ENCODE results near the gene RUNX1.
A peak's percentile ranks its signal among the peaks of the same experiment; 100 is the strongest.

The RUNX1 gene

GRCh38 chr21:34897828-34898227 is 151.3 kb downstream of the RUNX1 start:
- no peak for DNase-seq (ENCODE audit: low spot score)

DNA sequence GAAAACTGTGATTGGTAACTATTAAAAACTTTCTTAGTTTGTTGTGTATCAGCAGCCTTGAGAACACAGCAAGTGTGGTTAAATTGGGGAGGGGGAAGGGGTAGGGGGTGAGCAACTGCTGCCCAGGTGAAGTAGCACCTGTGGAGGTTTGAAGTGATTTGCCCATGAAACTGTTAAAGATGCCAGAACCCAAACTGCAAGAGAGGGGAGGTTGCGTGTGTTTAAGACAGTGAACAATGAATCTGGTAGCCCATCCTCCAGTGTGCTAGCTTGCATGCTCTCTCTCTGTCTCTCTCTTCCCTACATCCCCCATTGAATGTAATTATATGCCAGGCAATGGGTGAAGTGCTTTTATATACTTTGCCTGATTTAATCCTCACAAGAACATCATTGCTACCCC is 154.7 kb downstream of the RUNX1 start:
- no peak for DNase-seq (ENCODE audit: low spot score)

GRCh38 chr21:34892209-34892608 is 156.9 kb downstream of the RUNX1 start:
- DNase-seq (ENCODE audit: low spot score) = no peak

DNA sequence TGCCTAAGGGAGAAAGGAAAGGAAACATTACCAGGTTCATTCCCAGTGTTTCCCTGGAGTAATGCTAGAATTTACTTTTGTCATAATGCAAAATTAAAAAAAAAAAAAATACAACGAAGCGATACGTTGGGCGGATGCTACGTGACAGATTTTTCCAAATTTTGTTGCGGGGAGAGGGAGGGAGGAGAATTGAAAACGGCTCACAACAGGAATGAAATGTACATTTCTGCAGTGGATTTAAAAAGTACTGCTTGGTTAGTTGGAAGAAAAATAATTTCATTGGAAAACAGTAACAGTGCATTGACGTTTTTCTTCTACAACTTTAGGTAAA is 157.5 kb downstream of the RUNX1 start:
- no peak for DNase-seq (ENCODE audit: low spot score)

DNA sequence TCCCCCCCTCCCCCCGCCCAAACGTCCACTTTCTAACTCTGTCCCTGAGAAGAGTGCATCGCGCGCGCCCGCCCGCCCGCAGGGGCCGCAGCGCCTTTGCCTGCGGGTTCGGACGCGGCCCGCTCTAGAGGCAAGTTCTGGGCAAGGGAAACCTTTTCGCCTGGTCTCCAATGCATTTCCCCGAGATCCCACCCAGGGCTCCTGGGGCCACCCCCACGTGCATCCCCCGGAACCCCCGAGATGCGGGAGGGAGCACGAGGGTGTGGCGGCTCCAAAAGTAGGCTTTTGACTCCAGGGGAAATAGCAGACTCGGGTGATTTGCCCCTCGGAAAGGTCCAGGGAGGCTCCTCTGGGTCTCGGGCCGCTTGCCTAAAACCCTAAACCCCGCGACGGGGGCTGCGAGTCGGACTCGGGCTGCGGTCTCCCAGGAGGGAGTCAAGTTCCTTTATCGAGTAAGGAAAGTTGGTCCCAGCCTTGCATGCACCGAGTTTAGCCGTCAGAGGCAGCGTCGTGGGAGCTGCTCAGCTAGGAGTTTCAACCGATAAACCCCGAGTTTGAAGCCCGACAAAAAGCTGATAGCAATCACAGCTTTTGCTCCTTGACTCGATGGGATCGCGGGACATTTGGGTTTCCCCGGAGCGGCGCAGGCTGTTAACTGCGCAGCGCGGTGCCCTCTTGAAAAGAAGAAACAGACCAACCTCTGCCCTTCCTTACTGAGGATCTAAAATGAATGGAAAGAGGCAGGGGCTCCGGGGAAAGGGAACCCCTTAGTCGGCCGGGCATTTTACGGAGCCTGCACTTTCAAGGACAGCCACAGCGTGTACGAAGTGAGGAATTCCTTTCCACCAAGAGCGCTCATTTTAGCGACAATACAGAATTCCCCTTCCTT is 158.1 kb downstream of the RUNX1 start:
- DNase-seq (ENCODE audit: low spot score) = no peak

- no peak for DNase-seq (ENCODE audit: low spot score)
These were observed 158.7 kb downstream of the RUNX1 start for GRCh38 chr21:34890470-34890723.

DNA sequence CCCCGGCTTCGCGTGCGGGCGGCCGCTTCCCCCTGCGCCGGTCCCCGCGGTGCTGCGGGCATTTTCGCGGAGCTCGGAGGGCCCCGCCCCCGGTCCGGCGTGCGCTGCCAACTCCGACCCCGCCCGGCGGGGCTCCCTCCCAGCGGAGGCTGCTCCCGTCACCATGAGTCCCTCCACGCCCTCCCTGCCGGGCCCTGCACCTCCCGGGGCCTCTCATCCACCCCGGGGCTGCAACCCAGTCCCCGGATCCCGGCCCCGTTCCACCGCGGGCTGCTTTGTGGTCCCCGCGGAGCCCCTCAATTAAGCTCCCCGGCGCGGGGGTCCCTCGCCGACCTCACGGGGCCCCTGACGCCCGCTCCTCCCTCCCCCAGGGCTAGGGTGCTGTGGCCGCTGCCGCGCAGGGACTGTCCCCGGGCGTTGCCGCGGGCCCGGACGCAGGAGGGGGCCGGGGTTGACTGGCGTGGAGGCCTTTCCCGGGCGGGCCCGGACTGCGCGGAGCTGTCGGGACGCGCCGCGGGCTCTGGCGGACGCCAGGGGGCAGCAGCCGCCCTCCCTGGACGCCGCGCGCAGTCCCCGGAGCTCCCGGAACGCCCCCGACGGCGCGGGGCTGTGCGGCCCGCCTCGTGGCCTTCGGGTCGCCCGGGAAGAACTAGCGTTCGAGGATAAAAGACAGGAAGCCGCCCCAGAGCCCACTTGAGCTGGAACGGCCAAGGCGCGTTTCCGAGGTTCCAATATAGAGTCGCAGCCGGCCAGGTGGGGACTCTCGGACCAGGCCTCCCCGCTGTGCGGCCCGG is 159.2 kb downstream of the RUNX1 start:
- peak; percentile 73 for DNase-seq (ENCODE audit: low spot score)

DNA sequence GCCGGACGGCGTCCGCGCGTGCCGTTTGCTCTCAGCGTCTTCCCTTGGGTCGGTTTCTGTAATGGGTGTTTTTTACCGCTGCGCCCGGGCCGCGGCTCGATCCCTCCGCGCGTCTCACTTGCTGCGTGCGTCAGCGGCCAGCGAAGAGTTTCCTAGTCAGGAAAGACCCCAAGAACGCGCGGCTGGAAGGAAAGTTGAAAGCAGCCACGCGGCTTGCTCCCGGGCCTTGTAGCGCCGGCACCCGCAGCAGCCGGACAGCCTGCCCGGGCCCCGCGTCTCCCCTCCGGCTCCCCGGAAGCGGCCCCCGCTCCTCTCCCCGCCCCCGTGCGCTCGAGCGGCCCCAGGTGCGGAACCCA is 159.8 kb downstream of the RUNX1 start:
- peak; percentile 43 for DNase-seq (ENCODE audit: low spot score)

GRCh38 chr21:34888569-34889319 is 160.4 kb downstream of the RUNX1 start:
- peak; percentile 88 for DNase-seq (ENCODE audit: low spot score)

DNA sequence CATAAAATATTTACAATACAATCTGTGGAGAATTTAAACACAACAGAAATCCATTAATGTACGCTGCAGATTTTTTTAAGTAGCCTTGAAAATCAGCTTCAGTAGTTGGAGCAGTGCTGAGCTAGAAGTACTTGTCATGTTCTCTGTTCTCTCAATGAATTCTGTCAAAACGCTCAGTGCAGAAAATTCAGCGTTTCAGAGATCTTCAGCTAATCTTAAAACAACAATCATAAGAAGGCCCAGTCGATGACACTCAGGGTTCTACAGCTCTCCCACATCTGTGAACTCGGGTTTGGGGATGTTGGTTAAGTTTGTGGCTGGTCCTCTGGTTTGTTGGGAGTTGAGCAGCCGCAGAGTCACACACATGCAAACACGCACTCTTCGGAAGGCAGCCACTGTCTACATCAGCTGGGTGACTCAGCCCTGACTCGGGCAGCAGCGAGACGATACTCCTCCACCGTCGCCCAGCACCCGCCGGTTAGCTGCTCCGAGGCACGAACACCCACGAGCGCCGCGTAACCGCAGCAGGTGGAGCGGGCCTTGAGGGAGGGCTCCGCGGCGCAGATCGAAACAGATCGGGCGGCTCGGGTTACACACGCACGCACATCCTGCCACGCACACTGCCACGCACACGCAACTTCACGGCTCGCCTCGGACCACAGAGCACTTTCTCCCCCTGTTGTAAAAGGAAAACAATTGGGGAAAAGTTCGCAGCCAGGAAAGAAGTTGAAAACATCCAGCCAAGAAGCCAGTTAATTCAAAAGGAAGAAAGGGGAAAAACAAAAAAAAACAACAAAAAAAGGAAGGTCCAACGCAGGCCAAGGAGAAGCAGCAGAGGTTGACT is 161.2 kb downstream of the RUNX1 start:
- DNase-seq (ENCODE audit: low spot score) = peak; percentile 85

- DNase-seq (ENCODE audit: low spot score) = no peak
These were observed 162.0 kb downstream of the RUNX1 start for GRCh38 chr21:34887105-34887442.

GRCh38 chr21:34886240-34887104 is 162.6 kb downstream of the RUNX1 start:
- DNase-seq (ENCODE audit: low spot score) = no peak

DNA sequence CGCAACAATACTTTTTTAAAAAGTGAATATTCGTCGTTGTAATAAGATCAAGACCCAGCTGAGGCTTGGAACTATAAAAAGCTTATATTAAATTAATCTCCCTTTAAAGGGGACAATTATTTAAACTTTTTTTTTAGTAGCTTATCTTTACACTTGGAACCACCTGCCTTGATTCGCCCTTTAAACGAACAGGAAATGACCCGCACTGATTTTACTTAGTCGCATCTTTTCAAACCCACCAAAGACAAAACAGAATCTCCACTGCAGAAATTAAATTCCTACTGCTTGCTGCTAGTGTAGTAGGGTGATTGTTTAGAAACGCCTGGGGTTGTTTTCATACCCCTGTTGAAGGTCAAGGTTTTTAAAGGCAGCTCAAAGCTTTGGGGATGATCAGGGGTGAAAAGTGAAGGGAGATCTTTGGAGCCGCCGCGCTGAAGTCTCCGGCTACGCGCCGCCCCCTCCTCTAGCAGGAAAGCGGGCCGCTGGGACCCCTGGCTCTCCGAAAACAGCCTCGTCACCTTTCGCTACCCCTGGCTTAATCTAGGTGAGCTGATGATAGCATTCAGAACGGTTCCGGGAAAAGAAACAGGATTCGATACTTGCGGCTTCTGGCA is 163.4 kb downstream of the RUNX1 start:
- no peak for DNase-seq (ENCODE audit: low spot score)

- DNase-seq (ENCODE audit: low spot score) = no peak
These were observed 164.0 kb downstream of the RUNX1 start for GRCh38 chr21:34885125-34885524.

- DNase-seq (ENCODE audit: low spot score) = no peak
These were observed 164.7 kb downstream of the RUNX1 start for GRCh38 chr21:34884346-34884929.

DNA sequence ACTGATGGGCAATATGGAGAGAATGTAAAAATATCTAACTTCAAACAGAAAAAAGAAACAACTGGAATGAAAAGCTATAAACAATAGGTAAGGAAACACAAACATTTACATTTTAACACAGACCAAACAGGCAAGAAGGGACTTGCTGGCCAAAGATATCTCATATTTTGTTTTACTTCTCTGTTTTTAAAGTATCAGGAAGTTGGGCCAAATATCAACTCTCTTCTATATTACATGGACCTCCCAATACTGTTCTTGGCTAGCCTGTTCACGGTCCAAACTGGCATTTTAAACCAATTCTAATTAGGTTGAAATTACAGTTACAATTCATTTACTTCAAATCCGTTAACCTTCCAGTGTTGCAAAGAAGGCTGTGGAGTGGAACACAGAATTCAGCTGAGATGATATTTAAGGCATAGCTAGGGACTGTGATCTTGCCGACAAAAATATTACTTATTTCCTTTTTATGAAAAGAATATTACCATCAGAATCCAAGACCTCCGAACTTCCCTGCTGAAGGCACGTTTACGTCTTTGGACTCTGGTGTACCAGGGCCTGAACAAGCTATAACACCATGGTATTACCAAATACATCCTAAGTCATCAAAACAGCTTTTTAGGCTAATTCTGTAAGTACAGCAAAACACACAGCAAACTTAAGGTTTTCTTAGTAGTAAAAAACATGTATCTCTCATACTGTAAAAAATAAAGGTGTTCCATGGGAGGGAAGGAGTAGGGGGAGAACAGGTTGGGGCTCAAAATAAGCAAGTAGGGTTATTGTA is 165.4 kb downstream of the RUNX1 start:
- no peak for DNase-seq (ENCODE audit: low spot score)

- DNase-seq (ENCODE audit: low spot score) = no peak
These were observed 166.4 kb downstream of the RUNX1 start for GRCh38 chr21:34882719-34883131.

DNA sequence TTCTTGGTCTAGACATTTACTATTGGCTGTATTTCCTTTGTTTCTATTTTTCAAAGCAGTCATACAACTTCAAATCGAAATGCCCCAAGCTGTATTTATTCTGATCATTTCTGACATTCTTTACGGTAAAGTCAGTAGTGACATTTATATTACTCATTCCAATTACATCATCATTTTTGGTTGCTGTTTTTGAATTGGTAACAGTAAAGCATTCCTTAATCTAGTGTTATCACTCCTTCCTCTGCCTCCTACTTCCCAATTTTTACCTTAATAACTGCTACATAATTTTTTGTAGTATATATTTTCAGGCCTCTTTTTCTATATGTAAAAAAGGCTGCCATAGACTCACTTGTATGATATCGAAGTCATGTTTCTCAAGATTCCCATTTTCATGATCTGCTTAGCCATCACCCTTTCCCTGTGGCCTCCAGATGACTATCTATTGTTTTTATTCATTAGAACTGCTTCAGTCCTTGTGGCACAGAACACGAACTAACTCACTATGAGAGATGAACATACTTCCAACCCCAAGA is 167.2 kb downstream of the RUNX1 start:
- DNase-seq (ENCODE audit: low spot score) = no peak

GRCh38 chr21:34881421-34881820 is 167.7 kb downstream of the RUNX1 start:
- DNase-seq (ENCODE audit: low spot score) = no peak

Data from activated CD4-positive, alpha-beta T cell treated with anti-CD3 and anti-CD28 coated beads, Interleukin-2, Interleukin-4, amounts not matched to agents 100 ng/mL and 50 ng/mL, durations not matched to agents 16 hours and 8 hours (primary cell).